HG03103 (cell line): ENCODE measurements around the gene ZFP30.
"Not testable (repeated sequence)": the region's sequence is repeated elsewhere in the genome, so short reads cannot be mapped to it uniquely, and the experiment has no call there.

ENCODE experiments used
- ATAC-seq: cut with Tn5 transposase; IDR thresholded peaks from one replicate; pipeline ENCODE4 v1.9.1; 2021; ENCODE audit warnings: low read depth; ENCODE audit not compliant: unreplicated experiment

Gene ZFP30

DNA sequence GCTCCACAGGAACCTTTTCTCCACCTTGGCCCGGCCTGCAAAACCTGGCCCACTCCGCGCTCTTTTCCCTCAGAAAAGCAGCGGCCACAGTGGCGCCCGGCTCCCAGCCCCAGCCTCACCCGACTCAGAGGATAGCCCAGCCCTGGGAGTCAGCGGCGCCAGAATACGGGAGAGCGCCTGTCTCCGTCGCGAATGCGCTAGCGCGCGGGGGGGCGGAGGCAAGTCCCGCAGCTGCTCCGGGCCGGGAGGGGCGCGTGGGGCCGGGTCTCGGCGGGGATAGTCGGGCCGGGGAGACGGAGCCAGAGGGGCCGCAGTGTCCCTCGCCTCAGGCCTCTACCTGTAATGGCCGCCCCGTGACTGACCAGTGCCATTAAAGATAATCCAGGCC is at the start of gene ZFP30:
Gene ZFP30 (minus strand): TSS at position 165 of the 388 bp plus-strand sequence. CDS start 7,643 bp downstream, outside the sequence.
- peak; percentile 47 for ATAC-seq

DNA sequence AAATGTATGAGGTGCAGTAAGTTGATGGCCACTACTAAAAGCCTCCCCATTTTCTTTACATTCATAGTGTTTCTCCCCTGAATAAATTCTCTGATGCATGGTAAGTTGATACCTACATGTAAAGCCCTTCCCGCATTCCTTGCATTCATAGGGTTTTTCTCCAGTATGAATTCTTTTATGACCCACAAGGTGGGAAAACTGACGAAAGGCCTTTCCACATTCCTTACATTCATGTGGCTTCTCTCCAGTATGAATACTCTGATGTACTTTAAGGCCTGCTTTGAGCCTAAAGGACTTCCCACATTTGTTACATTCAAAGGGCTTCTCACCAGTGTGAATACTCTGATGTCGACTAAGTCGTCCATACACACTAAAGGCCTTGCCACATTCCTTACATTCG is 43.8 kb upstream of the ZFP30 start:
- ATAC-seq = no peak

GRCh38 chr19:37698216-37698615 is 43.0 kb upstream of the ZFP30 start:
- ATAC-seq = no peak

GRCh38 chr19:37695144-37695899 is 40.1 kb upstream of the ZFP30 start:
- no peak for ATAC-seq

- ATAC-seq = no peak
Measured at GRCh38 chr19:37692956-37693620, 37.8 kb upstream of the ZFP30 start.

DNA sequence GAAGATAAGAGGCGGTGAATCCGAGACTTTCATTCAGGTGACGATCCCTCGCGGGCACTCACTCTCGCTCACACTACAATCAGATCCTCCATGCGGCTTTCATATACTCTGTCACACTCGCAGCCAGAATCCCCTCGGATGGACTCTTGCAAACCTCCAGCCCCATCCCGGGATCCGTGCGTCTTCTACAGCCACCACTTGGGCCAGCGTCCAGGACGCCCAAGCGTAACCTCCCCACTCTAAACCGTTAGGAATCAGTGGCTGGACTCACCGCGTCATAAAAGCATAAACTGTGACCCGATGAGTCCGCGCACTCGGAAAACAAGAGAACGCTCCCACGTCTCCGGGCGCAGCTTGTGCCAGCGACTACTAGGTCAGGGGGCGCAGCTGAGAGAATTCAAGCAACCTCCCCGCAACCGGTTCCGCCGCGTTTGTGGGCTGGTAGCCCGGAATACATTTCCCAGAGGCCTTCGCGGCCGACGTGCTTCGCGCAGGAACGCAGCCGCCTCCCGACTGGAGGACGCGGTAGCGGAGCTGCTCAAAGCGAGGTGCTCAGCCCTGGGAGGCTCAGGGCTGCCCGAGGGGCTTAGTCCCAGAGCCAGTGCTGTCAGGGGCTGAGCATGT is 36.7 kb upstream of the ZFP30 start:
- no peak for ATAC-seq

- ATAC-seq = no peak
Measured at GRCh38 chr19:37683520-37683919, 28.3 kb upstream of the ZFP30 start.

- no peak for ATAC-seq
Measured at GRCh38 chr19:37669450-37669914, 14.2 kb upstream of the ZFP30 start.

GRCh38 chr19:37657157-37657556 is 1.9 kb upstream of the ZFP30 start:
- ATAC-seq = not testable (repeated sequence)

- ATAC-seq = peak; percentile 53
Measured at GRCh38 chr19:37655689-37656371, 565 bp upstream of the ZFP30 start.

DNA sequence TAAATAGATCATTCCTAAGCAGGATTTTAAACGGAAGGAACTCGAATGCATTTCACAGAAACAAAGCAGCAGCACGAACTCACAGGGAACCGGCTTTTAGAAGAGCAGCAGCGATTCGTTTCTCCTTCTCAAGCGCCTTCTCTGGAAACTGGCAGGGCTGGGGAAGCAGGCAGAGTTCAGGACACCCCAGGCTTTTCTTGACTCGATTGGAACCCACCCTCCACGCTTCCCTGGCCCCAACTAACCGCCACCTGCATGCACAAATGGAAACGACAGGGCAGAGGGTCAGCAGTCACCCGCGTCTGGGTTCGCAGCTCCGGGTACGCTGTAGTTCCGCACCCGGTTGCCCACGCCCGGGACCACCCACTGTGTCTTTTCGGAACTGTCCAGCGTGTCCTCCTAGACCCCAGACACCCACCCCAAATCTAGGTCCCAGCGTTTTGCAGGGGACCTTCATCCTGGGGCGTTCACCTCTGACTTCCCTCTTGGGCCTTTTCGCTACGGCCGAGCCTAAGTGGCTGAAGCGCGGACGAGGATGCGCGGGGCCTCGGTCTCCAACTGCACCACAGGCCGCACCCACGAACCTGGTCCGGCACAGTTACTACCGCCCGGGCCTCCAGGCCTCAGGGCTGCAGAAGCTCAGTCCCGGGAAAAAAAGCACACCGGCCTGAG is 500 bp downstream of the ZFP30 start:
- peak; percentile 36 for ATAC-seq

DNA sequence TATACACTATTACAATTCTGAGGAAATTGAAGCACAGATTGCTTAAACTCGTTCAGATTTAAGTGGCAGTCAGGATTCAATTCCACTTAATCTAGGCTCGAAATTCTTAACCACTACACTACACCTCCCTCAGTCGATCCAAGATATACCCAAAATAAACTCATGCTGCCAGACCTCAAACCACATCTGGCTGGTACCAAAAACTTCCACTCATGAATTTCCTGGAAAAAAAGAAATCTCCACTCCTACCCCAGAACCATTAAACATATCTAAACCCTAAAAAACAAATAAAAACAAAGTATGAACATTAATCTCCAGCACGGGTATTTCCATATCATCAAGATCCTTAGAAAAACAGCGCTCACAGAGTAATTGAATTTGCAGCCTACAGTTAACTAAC is 1.1 kb downstream of the ZFP30 start:
- ATAC-seq = no peak

DNA sequence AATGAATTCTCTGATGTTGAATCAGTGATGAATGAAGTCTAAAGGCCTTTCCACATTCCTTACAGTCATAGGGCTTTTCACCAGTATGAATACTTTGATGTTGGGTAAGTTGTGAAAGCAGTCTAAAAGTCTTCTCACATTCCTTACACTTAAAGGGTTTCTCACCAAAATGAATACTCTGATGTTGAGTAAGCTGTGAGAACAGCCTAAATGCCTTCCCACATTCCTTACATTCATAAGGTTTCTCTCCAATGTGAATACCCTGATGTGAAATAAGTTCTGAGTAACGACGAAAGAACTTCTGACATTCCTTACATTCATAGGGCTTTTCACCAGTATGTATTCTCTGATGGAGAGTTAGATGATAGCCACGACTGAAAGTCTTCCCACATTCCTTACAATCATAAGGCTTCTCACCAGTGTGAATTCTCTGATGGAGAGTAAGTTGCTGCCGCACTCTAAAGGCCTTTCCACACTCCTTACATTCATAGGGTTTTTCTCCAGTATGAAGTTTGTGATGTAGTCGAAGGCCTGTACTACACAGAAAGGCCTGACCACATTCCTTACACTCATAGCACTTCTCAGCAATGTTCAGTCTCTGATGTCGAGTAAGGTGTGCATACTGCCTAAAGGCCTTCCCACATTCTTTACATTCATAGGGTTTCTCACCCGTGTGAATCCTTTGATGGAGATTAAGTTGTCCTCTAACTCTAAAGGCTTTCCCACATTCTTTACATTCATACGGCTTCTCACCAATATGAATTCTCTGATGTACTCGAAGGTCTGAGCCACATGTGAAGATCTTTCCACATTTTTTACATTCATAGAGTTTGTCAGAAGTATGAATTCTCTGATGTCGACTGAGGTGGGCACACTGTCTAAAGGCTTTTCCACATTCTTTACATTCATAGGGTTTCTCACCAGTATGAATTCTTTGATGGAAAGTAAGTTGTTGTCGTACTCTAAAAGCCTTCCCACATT is 19.9 kb downstream of the ZFP30 start:
- no peak for ATAC-seq

- ATAC-seq = peak; percentile 25
Measured at GRCh38 chr19:37594982-37595382, 60.3 kb downstream of the ZFP30 start.

GRCh38 chr19:37594304-37594981 is 60.8 kb downstream of the ZFP30 start, which contains the start of the genes ZNF540 and ZNF571:
ZNF540 (plus strand) TSS chr19:37594876; CDS start chr19:37598448, 3,572 bp downstream.
ZNF571 (minus strand) TSS chr19:37594792; CDS start chr19:37586676, 8,116 bp downstream.
- peak; percentile 96 for ATAC-seq

- no peak for ATAC-seq
Measured at GRCh38 chr19:37593996-37594303, 61.3 kb downstream of the ZFP30 start.

DNA sequence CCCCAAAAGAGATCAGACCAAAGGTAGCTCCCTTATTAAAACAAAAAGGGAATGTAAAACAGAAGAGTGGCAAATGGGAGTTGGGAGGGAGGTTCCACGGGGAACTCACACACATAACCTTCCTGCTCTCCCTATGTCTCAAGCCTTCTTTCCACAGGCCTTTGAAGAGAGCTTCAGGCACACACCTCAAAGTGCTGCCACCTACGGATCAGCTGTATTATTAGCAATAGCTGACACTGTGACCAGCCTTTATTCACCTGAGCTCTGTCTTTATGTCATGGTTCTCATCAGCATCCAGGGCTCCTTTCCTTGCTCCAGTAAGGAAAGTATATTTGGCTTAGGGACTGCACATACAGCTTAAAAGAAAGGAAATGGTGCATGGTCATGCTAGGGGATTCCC is 71.9 kb downstream of the ZFP30 start:
- no peak for ATAC-seq

DNA sequence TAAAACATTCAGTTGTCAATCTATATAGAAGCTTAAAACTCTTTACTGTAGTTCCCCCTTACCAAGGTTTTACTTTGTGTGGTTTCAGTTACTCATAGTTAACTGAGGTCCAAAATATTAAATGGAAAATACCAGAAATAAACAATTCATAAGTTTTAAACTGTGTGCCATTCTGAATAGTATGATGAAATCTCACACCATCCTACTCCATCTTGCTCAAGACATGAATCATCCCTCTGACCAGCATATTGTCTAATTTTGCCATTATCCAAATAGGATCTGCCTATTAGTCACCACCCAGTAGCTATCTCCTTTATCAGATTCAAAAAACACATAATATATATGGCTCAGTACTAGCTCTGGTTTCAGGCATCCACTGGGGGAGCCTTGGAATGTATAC is 83.1 kb downstream of the ZFP30 start:
- no peak for ATAC-seq

DNA sequence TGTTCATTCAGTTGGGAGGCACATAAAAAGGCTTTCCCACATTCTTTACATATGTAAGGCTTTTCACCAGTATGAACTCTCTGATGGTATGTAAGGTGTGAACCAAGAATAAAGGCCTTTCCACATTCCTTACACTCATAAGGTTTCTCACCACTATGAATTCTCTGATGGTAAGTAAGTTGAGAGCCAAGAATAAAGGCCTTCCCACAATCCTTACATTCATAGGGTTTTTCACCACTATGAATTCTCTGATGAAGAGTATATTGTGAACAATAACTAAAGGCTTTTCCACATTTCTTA is 89.9 kb downstream of the ZFP30 start:
- no peak for ATAC-seq
